ENCODE measurements around the gene ADH1B. TPM values are rescaled to one million over a fixed set of nuclear protein-coding genes. Genes with fewer than 3 reads are reported as not detected.

ADH1B gene
- total RNA-seq, 2 donors from 2014 or later, result 201 to 523 TPM

DNA sequence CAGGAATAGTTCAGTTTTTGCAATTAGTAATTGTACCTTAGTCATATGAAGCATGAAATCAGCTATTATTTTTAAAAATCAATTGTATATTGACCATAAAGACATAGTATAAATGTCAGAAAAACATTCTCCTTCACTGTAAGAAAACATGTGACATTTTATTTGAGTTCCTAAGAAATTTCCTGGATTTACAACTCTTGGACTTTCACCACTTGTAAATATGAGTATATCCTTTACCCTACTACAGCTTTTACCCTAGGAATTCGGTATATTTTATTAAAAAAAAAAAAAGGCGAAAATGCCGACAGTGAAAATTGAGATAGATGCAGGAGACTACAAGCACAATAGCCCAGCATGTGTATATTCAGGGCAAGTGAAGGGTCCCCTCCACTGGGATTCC, 45.3 kb downstream of the ADH1B start:
- DNase-seq (no peak), ATAC-seq (no peak)
- intact Hi-C loops (cut with DNase I), result no loop called here

DNA sequence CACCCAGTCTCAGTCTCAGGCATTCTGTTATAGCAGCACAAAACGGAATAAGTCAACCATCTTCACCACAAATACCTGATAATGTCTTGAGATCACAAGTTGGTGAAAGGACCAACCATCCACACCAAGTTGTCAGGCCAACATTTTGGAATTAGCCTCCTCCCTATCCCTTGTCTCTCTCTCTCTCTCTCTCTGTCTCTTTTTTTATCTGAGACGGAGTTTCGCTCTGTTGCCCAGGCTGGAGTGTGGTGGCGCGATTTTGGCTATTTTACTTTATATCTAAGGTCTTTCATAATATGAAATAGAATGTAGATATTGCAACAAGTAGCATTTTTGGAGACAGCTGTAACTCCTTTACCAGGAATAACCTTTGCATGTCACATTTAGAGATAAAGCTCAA, 46.2 kb downstream of the ADH1B start:
- DNase-seq (no peak), ATAC-seq (no peak)
- intact Hi-C loops (cut with DNase I), result no loop called here

- intact Hi-C loops (cut with DNase I), result no loop called here
- peak in 1 of 2 donors; percentile 67 for ATAC-seq
- no peak for DNase-seq
Observed at GRCh38 chr4:99273704-99274103, 47.5 kb downstream of the ADH1B start.

GRCh38 chr4:99264927-99265326, 56.3 kb downstream of the ADH1B start:
- DNase-seq (no peak), ATAC-seq (no peak)
- intact Hi-C loops (cut with DNase I), result no loop called here

Other genes starting within 250 kb of the ADH1B start
- gene ADH5, start 232.6 kb downstream of the ADH1B start, total RNA-seq, result 100 to 1,000 TPM; 119 to 136 TPM
- 1 to 10 TPM in 1 of 2 donors, under 1 TPM in 1; 0.27 to 1.1 TPM for gene ADH4, start 177.1 kb downstream of the ADH1B start, total RNA-seq
- not detected for gene ADH6, start 102.2 kb downstream of the ADH1B start, total RNA-seq
- gene ADH1A, start 30.4 kb downstream of the ADH1B start, total RNA-seq, result 1 to 10 TPM in 1 of 2 donors, under 1 TPM in 1; 0.44 to 2.2 TPM
- 1 to 10 TPM; 6.7 to 9.9 TPM for gene ADH1C, start 31.3 kb upstream of the ADH1B start, total RNA-seq
- gene ADH7, start 113.9 kb upstream of the ADH1B start, total RNA-seq, result not detected
- not detected for gene C4orf17, start 189.6 kb upstream of the ADH1B start, total RNA-seq
- gene TRMT10A, start 242.6 kb upstream of the ADH1B start, total RNA-seq, result 1 to 10 TPM; 2.4 to 3.4 TPM

Measured in left cardiac atrium (tissue), 4 donors.